Brain microvascular endothelial cell (primary cell): ENCODE measurements around the gene TEAD3.

ENCODE experiments used
- DNase-seq: peaks from one replicate; pipeline ENCODE4 v3.0.0-alpha.2; 2020
- H3K27ac ChIP-seq: fragments of 250-450 bp; sonication (Bioruptor Pico); 2 replicates; pipeline ENCODE4 v1.5.1; 2020; ENCODE audit warnings: mild to moderate bottlenecking, moderate library complexity
- H3K27me3 ChIP-seq: fragments of 250-450 bp; sonication (Bioruptor Pico); replicated peaks from 2 replicates; pipeline ENCODE4 v1.5.1; 2020; ENCODE audit warnings: mild to moderate bottlenecking
- H3K36me3 ChIP-seq: fragments of 250-450 bp; sonication (Bioruptor Pico); replicated peaks from 2 replicates; pipeline ENCODE4 v1.5.1; 2020; ENCODE audit warnings: mild to moderate bottlenecking
- H3K4me3 ChIP-seq: 2 replicates; pipeline ENCODE4 v1.5.1; 2011; ENCODE audit warnings: low read depth, mild to moderate bottlenecking, control low read depth, low read length, moderate library complexity
- CTCF ChIP-seq: IDR thresholded peaks from 2 replicates; pipeline ENCODE4 v1.5.1; 2011; ENCODE audit warnings: low read depth, mild to moderate bottlenecking, moderate library complexity, low read length, control low read depth, inconsistent platforms; ENCODE audit errors: missing control alignments
- in situ Hi-C: cut with HindIII; loops from 2 replicates; pipeline ENCODE4 v1.10.0; 2017; ENCODE audit warnings: low sequenced_read_pairs, low pct_ligation_motif_present

Gene TEAD3

GRCh38 chr6:35461270-35461669 lies 35.6 kb downstream of the TEAD3 start:
- in situ Hi-C loops: no loop called here
- H3K27me3 ChIP-seq: no peaks in the 10 kb centered on the region
- no peak for TF ChIP-seq CTCF
- no peak overlapping the region for H3K27ac ChIP-seq
- no peaks in the 10 kb centered on the region for H3K36me3 ChIP-seq
- no peak overlapping the region for H3K4me3 ChIP-seq
- no peak for DNase-seq

- H3K27ac ChIP-seq: no peak overlapping the region
- no peak for TF ChIP-seq CTCF
- H3K27me3 ChIP-seq: no peaks in the 10 kb centered on the region
- no peaks in the 10 kb centered on the region for H3K36me3 ChIP-seq
- DNase-seq: no peak
- in situ Hi-C loops: no loop called here
- H3K4me3 ChIP-seq: no peak overlapping the region
Measured at GRCh38 chr6:35457907-35458306, 39.0 kb downstream of the TEAD3 start.

- Histone ChIP-seq H3K27me3 (no peaks in the 10 kb centered on the region), H3K27ac (no peak overlapping the region), H3K4me3 (no peak overlapping the region), H3K36me3 (no peaks in the 10 kb centered on the region)
- TF ChIP-seq CTCF: no peak
- no peak for DNase-seq
- in situ Hi-C loops: no loop called here
Measured at GRCh38 chr6:35454391-35455110, 42.3 kb downstream of the TEAD3 start.

GRCh38 chr6:35453236-35453635 lies 43.6 kb downstream of the TEAD3 start:
- in situ Hi-C loops: no loop called here
- TF ChIP-seq CTCF: no peak
- Histone ChIP-seq H3K27me3 (no peaks in the 10 kb centered on the region), H3K36me3 (no peaks in the 10 kb centered on the region), H3K4me3 (peak overlapping the region; percentile 70), H3K27ac (no peak overlapping the region)
- DNase-seq: no peak

GRCh38 chr6:35452183-35453090 lies 44.4 kb downstream of the TEAD3 start, which contains the start of gene FANCE:
Gene FANCE, plus strand, starts transcription at chr6:35452338. Its CDS starts 208 bp downstream, at chr6:35452546.
- in situ Hi-C loops: no loop called here
- peak; percentile 88 for DNase-seq
- Histone ChIP-seq H3K4me3 (peak within 1 kb of the TSS; percentile 70), H3K27ac (no peak within 1 kb of the TSS), H3K27me3 (no peaks in the 10 kb centered on the region), H3K36me3 (no peaks in the 10 kb centered on the region)
- no peak for TF ChIP-seq CTCF
